SKM-1 (cell line): ENCODE results near the gene MYT1.

Experiments
- DNase-seq: peaks from one replicate; lab custom pipeline; 2025; ENCODE audit not compliant: unreplicated experiment; lab: John Stamatoyannopoulos, UW

MYT1 gene

DNA sequence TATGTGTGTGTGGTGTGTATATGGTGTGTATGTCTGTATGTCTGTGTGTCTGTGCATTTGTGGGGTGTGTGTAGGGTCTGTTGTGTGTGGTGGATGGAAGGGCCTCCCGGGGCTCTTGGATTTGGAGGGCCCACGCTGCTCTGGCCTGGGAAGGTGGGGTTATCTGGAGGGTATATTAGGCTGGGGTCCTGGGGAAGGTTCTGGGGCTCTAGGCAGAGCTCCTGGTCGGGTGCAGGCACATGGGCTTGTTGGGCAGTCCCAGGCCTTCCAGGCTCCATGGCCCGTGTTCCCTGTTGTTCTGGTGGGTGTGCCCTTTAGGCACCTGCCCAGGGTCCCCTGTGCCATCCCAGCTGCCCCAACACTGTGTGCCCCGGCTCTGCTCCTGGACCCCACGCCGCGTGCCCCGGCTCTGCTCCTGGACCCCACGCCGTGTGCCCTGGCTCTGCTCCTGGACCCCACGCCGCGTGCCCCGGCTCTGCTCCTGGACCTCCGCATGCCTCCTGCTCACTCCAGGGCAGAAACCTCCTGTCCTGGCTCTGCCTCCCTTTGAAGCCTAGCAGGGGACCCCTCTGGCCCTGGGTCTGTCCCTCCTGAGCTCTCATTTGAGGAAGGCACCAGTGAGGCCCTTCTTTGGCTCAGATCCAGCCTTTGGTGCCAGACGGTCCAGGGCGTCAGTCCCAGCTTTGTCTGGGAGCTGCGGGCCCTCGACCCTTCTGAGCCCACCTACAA, 10.2 kb upstream of the MYT1 start:
- no peak for DNase-seq

DNA sequence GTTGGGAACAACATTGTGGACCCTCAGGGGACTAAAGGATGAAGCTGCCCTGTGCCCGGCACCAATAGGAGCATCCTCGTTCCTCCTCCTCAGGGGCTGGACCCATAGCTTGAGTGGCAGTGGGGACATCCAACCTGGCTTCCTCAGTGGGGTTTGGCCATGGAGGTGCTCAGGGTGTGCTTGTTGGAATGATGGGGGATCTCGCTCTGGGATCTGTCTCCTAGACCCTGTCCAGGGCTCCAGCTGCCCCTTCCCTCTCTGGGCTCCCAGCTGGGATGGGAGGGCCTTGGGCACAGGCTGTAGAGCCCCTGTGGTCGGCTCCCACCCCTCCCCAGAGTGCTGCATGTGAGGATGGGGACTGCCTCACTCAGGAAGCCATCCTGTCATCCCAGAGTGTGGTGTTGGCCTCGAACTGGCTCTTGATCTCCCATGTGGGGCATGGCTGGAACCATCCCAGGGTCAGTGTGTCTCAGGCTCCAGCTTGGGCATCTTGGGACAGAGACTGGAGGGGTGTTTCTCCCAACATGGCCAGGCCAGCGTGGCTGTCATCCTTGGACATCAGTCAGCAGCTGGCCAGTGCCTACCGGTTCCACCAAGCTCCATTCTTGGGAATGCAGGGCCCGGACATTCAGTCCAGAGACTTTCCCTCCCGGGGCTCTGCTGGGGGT, 9.5 kb upstream of the MYT1 start:
- no peak for DNase-seq

DNA sequence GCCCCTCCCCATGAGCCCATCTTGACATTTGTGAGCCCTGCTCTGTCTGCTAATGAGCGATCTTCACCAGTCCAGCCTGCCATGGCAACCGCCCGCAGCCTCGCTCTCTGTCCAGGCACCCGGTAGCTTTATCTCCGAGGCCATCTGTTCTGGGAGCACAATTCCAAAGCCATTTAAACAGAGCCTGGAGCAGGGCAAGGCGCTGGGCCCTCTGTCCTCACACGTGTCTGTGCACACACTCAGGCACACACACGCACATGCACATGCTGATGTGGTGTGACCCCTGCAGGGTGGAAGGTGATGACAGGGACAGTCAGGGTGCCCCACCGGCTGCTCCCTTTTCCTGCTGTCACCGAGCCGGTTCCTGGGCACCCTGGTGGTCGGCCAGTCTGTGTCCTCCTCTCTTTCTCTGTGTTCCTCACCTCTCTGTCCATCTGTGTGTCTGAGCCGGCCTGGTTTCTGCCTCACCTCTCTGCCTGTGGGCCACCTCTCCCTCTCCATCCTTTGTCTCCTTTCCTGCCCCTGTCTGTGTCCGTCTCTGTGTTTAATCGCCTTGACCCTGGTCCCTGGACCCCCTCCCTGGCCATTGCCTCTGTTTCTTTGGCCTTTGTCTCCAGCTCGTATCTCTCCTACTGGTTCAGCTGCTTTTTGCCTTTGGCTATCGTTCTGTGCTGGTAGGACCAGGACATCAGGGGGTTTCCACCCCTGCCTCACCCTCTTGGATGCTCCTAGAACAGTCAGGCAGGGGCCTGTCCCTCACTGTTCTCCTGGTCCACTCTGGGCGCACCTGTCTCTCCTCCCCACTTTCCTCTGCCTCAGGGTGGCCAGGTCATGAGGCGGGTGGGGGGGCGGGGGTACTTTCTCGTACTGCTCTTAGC, 8.8 kb upstream of the MYT1 start:
- DNase-seq = no peak

DNA sequence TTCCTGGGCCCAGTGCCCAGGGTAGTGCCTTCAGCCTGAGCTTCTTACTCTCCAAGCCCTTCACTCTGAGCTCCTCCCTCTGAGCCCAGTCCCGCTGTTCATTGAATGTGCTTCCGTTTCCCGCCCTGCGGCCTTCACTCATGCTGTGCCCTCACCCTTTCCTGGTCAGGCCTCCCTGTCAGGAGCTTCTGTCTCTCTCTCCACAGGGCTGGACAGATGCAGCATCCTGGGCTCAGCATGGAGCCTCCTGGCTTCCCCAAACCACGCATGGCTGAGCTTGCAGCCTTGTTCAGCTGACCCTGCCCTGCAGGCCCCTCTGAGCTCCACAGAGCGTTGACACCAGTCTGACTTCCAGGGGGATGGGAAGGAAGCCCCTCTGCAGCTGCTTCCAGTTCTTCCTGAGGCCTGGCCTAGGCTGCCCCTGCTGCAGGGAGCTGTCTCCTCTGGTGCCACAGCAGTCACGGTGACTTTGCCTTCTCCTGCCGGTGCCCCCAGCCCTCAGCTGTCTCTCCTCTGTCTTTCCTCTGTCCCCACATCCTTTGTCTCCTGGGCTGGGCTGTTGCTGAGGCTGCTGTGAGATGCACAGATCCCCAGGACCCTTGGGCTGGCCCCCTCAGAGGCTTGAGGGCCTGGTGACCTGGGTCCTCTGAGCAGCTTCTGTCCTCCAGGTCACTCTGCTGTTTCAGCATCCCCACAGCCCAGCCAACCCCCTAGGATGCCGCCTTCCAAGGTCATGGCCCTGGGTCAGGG, 7.9 kb upstream of the MYT1 start:
- no peak for DNase-seq

DNA sequence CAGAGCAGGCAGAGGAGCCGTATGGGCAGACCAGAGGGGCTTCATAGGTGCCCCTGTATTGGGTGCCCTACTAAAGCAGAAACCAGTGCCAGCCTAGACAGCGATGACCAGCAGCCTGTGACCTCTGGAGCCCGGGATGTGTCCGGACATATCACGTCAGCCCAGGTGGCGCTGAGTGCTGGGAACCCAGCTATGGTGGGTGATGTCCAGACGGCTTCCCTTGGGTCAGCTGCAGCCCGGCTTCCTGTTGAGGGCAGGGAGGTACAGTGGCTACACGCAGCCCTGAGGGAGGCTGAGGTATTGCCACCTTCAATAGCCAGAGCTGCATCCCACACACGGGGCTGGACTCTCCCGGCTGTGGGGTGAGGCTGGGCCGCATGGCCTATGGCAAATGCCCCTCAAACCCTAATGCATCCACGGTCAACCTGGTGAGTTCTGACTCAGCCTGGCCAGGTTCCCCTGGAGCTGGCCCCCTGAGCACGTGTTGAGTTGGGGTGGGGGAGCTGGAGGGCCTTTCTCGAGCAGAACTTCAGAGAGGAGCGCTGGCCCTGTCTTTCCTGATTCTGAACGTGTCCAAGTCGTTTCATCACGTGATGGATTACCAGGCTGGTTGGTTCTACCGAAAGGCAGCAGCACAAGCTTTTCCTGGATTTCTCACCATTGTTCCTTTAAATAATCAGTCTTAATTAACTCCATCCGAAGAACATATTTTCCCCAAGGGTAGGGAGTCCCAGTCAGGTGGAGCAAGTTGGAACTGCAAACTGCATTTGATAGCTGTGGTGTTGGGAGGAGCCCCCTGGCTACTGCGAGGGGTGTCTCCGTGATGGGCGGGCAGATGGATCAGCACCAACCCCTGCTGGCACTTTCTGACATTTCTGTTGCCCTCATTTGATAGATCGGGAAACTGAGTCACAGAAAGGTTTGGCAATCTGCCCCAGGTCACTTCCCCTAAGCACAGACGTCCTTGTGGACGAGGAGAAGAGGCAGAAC, 7.1 kb upstream of the MYT1 start:
- no peak for DNase-seq

DNA sequence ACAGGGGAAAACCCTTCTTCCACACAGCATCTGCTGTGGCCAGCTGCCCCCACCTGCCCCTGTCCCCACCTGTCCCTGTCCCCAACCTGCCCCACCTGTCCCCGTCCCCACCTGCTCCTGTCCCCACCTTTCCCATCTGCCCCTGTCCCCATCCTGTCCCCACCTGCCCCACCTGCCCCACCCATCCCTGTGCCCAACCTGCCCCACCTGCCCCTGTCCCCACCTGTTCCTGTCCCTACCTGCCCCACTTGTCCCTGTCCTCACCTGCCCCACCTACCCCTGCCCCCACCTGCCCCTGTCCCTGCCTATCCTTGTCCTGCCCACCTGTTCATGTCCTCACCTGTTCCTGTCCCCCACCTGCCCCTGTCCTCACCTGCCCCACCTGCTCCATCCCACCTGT, 6.4 kb upstream of the MYT1 start:
- DNase-seq = no peak

DNA sequence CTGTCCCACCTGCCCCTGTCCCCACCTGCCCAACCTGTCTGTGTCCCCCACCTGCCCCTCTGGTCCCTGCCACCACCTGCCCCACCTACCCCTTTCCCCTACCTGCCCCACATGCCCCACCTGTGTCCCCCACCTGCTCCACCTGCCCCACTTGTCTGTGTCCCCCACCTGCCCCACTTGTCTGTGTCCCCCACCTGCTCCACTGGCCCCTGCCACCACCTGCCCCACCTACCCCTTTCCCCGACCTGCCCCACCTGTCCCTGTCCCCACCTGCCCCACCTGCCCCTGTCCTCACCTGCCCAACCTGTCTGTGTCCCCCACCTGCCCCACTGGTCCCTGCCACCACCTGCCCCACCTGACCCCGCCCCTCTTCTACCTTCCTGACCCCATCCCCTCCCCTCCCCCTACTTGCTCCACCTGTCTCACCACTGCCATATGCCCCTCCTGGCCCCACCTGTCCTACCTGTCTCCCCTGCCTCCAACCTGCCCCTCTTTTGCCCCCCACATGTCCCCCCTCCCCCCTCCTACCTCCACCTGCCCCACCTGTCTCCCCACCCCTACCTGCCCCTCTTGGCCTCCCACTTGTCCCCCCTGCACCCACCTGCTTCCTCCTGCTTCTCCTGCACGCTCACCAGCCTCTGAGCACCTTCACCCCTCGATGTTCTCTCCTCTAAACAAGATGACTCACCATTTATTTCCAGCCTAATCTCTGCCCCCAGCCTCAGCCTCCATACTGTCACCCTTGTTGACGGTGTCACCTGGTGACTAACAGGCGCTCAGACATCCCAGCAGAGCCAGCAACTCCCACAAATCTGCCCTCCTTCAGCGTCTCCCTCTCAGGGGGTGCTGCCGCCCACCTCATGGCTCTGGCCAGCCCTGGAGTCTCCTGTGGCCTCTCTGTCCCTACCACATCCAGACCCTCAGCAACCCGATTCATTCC, 5.6 kb upstream of the MYT1 start:
- DNase-seq = no peak

DNA sequence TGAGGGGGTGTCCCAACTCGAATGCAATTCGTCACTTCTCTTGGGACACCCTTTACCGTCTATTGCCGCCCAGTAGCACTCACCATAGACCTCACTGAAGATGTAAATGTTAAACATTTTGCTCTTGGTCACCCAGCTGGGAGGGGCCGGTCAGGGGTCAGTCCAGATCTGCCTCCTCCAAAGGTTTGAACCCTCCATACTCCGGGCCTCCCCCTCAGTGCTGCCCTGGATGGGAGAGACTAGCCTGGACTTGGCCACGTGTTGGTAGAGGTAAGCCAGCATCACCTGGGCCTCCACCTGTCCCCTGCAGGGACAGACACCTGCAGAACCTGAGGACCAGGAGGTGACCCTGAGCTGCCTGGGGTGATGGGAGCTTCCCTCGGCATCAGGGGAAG, 5.0 kb upstream of the MYT1 start:
- DNase-seq = no peak

DNA sequence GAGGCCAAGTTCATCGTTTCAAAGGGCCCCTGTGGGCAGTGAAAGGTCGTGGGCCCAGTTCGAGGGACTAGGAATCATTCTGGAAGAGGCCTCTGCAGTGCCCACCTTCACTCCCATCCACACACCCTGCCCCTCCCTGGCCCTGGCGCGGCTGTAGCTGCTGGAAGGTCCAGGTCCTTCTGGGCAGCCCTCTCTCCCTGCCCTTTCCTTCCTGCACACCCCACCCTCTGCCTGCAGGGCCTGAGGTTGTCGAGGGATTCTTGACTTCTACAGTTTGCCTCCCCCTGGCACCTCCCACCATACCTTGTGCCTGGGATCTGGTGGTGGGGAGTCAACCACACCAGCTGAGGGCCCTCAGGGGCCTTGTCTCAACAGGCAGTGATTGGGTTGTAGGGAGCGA, 4.5 kb upstream of the MYT1 start:
- DNase-seq = no peak

DNA sequence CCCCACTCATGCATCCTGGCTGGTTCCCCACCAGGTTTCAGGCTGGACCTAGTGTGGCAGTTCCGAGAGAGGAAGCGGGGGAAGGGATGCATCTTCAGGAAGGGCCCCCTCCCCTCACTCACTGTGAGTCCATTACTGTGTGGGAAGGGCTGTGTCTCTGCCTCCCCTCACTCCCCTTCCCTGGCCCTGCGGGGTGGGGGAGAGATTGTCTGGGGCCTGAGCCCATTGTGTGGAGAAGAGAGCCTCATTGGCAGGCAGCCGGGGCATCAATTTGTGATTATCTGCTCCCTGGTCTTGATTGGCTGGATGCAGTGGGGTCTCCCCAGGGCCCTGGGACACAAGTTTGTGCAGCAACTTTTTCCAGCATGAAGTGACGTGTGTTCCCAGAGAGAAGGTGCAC, 4.1 kb upstream of the MYT1 start:
- DNase-seq = no peak

DNA sequence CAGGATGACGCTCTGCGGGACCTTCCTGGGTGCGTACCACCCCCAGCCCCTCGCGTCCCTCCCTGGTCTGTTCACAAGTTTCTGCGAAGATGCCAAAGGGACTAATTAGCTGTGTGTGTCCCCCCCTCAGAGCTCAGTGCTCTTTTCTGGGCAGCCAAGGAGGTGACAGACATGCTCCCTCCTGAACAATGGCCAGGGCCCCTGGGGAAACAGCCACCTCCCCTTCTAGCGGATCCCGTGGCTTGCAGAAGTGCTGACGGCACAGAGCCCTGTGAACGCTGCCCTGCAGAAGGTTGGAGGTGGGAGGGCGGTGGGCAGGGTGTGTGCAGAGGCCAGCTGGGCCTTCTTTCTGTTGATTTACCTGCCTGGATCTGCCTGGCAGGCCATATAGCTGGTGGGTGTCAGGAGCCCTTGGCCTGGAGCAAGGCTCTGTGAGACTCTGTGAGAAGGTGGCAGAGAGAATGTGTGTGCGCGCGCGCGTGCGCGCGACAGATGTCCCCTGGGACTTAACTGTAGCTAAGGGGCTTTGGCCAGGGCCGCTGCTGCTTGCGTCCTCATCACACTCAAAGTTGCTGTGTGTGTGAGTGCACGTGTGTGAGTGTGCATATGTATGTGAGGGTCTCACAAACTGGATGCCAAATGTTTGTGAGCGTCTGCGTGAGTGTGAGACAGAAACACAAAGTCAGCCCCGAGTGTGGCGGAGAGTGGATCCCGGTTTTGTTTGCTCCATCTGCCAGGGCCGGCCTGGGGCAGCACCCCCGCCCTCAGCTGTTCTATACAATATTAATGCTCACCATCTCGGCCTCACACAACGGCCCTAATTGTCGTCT, 3.5 kb upstream of the MYT1 start:
- DNase-seq = no peak

DNA sequence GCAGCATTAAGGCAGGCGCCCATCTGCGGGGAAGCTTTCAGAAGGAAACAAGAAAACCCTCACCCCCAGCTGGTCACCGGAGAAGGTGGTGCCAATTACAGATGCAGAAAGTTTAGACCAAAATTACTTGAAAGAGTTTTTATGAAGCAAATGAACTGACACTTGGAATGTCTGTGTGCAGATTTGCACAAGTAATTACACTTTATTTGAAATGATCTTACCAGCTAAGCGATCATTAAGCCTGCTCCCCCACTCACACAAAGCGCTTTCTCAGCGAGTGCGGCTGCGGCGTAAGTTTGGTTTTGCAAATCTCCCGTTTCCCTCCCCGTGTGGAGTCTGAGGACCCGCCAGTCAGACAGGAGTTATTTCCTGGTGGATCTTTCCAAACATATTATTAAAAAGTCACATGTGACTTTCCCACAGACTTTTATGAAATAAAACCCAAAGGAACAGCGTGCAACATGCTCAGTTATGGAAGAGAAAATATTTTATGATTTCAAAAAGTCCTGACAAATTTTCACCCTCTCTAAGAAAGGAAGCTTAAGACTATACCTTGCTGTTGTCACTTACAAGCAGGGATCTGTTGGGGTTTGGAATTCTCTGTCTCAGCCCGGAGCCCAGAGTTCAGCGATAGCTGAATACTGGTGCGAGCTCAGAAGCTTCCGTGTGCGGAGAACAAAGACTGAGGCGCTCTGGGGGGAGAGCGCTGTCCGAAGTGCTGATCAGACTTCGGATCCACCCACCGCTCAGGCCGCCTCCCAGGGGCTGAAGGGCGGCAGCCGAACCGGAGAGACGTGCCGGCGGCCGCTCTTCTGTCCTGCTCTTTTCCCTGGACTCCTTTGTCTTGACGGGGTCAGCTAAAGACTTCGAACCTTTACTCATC, 2.7 kb upstream of the MYT1 start:
- no peak for DNase-seq

DNA sequence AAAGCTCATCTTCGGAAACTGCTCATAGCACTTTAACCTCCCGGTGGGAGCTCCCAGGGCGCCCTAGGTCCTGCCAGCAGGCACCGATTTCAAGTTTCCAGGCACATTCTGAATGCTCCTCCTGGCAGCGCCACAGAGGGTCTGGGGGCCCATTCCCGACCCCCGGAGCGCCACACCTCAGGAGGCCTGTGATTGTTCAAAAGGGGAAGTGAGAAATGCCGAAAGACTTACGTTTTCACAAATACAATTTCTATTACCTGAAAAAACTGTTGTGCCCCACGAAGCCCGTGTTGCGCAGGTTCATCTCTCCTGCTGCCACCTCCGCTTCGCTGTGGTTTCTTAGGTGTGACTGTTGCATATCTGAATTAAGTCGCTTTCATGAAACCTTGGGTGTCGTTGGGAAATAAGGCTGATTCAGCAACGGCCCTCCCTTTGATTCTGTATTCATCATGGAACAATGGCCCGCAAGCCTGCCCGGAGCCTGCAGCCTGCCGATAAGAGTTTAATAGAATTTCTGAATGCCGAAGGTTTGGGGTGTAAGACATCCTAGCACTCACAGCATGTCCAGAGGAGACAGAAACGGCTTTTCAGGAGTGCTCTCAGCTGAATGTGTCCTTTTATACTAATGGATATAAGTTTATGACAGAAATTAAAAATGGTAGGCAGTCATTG, 1.9 kb upstream of the MYT1 start:
- no peak for DNase-seq

DNA sequence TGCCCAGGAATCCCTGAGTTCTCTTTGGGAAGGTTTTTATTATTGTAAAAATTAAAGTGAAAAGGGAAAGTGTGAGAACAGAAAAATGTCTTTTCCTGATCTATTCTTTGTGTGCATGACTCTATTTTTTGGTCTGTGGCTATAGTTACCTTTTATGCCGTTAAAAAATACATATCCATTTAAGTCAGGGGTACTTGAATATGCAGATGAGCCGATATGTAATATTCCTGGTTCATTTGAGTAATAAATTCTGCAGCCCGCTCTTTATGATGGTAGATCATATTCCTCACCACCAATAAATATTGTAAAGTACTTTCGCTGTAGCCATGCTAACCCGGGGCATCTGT, 503 bp upstream of the MYT1 start:
- no peak for DNase-seq

DNA sequence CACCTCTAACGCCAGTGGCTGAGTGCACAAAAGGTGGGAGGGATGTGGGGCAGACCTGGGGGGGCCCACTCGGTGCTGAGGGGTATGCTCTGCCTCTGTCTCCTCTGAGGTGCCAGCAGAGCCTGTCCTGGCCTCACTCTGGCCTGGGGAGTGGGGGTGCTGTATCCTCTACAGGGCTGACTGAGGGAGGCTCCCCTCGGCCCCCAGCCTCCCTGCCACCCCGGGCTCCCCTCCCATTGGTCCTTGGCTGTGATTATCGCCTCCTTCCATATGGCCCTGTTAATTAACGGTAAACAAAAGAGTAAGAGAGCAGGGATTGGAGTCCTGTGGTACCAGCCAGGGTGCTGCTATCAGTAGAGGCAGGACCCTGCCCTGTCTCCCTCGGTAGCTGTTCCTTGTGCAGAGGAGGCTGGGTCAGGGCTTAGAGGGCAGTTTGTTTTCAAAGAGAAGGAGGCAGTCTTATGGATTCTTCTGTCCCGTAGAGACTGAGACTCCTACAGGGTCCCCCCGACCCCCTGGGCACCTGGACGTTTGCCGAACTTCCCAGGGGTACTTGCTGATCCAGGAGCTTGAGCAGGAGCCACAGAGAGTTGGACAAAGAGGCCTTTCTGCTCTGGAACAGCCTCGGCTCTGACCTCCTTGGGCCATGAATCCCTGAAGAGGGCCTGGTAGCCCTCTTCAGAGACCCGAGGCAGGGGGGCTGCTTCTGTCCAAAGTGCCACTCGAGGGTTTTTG, 1.8 kb downstream of the MYT1 start:
- no peak for DNase-seq
